HK-2 (cell line): ENCODE measurements around the gene TPRG1.

Experiments
- DNase-seq: peaks from one replicate; pipeline ENCODE4 v3.0.0-alpha.2; 2018; ENCODE audit not compliant: unreplicated experiment

TPRG1 gene, protein sequence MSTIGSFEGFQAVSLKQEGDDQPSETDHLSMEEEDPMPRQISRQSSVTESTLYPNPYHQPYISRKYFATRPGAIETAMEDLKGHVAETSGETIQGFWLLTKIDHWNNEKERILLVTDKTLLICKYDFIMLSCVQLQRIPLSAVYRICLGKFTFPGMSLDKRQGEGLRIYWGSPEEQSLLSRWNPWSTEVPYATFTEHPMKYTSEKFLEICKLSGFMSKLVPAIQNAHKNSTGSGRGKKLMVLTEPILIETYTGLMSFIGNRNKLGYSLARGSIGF

DNA sequence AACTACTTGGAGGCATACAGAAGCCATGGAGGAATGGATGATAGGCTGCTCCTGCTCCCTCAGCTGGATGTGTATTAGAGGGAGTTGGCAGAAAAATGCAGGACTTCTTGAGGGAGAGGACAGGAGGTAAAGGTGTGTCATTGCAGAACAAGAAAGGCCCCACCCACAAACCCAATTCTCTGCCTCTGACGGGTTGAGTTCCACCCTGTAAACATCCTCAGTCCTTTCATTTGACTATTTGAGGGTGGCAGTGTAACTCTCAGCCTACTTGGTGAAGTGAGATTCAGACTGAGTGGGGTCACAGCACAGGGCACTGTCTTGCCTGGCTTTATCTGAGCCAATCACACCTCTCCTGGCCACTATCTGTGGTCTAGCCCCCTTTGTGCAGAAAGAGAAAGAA is at the start of gene TPRG1:
TPRG1 (plus strand) TSS at position 265 of the 400 bp plus-strand sequence. CDS start 35,414 bp downstream, outside the sequence.
- no peak for DNase-seq

DNA sequence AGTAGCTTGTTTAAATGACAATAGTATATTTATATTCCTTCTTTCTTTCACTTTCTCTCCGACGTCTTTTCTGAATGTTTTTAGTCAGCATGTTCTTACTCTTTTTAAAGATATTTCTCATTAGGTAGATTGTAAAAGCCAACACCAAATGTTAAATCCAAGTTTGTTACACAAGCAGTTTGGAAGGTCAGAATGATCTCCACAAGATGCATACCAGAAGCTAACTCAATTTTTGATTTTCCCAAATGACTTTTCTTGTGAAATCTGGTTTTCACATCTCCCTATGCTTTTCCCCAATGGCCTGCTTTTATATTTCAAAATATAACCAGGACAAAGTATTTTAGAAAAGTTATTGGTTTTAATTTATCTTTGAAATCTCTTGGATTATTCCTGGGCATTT is 49.7 kb upstream of the TPRG1 start:
- no peak for DNase-seq

DNA sequence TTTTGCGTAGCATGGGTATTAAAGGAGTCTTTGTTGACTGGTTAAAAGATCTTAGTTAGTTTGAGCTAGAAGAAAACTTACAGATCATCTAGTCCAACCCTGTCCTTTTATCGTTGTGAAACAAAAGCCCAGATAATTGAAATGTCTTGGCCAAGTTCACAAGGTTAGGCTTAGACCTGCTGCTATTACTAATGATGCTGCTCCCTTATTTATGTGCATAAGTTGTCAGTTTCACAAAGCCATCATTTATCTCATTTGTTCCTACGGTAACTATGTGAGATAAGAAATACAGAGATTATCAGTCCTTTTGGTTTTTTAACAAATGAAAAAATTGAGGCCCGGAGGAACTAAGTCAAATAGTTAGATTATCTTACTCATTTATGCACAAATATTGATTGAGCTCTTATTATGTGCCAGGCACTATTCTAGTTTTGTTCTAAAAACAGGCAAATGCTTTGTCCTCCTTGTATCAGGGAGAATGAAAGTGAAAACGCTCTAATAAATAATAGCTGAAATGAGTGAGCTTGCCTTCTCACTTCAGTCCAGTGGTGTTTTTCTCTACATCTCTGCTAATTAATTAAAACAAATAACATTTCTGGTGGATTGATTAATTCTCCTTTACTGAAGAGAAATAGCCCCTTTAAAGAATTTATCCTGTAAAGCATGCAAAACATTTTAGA is 49.1 kb upstream of the TPRG1 start:
- DNase-seq, result no peak

- no peak for DNase-seq
Measured at GRCh38 chr3:189123595-189124387, 48.0 kb upstream of the TPRG1 start.

GRCh38 chr3:189132231-189132671 is 39.5 kb upstream of the TPRG1 start:
- DNase-seq, result peak; percentile 57

GRCh38 chr3:189132839-189133238 is 38.9 kb upstream of the TPRG1 start:
- no peak for DNase-seq

DNA sequence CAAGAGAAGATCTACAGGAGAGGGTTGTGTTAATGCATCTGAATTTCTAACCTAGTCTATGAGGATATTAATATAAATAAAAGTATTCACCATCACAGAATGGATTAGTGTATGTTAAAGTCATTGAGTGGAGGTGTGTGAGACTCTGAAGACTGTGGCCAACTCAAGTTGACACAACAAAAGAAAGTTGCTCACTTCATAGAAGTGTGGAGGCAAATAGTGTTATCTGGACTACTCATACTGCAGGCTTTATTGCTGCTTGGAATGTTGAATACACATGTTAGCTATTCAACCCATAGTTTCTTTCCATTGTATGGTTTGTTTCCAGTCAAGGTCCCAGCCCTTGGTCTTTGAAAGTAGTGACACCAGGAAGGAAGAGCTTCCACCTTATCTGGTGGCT is 38.0 kb upstream of the TPRG1 start:
- DNase-seq, result no peak

DNA sequence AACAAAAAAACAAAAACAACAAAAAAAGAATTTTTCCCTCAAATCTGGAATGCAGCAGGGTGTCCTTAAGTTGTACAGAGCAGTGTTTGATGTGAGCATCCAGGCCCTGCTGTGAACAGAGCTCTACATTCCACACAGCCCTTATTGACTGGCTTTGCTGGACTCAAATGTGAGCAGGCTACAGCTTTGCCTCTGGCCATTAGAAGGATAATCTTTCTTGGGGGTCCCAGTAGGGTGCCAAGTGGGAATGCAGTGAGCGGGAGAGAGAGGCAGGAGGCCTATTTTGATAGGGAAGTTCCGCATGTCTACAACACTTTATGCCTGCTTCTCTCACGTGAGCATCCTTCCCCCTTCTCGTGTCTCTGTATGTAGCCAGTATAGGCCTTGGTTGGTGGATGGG is 34.4 kb upstream of the TPRG1 start:
- no peak for DNase-seq

- DNase-seq, result no peak
Measured at GRCh38 chr3:189138901-189139610, 32.7 kb upstream of the TPRG1 start.

DNA sequence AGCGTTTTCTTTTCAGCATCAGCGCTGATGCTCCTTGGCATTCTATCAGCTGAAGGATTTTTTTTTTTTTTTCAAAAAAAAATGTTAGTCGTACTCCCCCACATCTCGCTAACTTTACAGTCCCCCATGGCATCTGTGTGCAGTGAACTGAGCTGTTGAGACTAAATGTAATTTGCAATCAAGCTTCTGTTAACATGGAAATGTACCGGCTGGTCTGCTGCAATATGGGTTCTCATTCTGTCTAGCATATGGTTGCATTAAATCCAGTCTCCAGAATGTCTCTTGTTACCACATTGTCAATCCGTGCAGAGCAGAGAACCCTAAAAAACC is 32.2 kb upstream of the TPRG1 start:
- no peak for DNase-seq

GRCh38 chr3:189142527-189142926 is 29.2 kb upstream of the TPRG1 start:
- no peak for DNase-seq

- DNase-seq, result no peak
Measured at GRCh38 chr3:189143321-189143720, 28.4 kb upstream of the TPRG1 start.

DNA sequence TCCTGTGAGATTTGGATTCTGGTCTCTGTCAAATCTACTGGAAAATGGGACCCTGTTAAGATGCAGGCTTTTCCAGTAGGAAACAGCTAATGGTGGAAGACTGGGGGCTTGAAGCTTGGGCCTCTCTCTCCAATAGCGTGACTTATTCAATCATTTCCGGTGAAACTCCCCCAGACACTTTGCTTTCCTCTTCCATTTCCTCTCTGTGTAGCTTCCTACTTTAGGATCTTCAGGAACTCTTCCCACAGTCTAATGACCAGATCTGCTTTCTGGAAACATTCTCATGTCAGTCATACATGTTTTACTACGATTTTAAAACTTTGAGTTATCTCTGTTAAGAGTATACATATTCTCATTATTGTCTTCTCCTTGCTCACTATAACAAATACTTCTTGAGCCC is 28.0 kb upstream of the TPRG1 start:
- no peak for DNase-seq

- no peak for DNase-seq
Measured at GRCh38 chr3:189144645-189145044, 27.1 kb upstream of the TPRG1 start.

- no peak for DNase-seq
Measured at GRCh38 chr3:189146848-189147247, 24.9 kb upstream of the TPRG1 start.

DNA sequence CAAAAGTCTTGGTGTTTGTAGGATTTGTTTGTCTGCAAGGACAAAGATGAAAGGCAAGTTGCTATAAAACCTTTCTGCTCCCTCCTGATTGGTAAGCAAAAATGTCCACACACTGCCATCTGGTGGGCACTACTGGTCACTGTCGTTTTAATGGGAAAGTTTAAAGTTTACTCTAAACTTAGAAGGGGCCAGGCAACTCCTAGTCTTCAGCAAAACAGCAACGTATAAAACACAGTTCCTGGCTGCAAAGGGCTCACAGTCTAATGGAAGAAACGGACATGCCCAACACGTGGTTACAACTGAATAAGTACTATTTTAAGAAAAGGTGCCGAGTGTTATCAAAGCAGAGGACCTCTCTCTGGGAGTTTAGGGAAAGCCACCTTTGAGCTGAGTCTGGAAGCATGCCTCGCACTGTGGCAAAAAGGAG is 23.7 kb upstream of the TPRG1 start:
- peak; percentile 55 for DNase-seq

GRCh38 chr3:189149203-189149602 is 22.6 kb upstream of the TPRG1 start:
- no peak for DNase-seq

DNA sequence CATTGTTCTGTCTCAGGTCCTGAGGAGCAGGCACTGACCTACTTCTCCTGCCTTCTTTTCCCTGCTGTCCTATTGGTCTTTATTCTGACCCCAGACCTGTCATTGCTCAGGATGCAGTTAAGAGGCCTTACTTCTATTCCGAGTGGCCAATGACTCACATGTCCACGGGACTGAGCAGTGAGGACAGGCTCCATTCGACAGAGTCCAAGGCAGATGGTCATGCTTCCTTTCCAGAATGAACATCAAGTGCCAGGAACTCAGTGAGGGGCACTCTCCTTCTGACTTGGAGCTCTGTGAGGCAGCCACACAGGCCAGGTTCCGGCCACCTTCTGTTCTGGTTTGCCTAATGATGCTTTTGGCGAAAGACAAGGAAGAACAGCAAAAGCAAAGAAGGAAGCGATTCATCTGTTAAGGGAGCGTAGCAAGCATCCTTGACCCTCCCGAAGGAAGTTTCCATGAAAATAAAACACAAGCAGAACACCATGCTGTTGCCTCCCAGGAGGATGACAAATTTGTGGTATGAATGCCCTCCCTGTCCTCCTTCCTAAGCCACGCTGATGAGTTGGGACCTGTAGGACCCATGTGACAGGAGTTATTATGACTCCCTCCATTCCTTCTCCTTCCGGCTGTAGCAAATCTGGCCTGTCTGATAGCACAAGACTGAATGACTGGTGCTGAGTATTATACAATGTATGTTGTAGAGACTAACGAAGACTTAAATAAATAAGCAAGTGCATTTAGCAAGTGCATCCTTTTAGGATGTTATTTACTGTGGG is 14.4 kb upstream of the TPRG1 start:
- no peak for DNase-seq

DNA sequence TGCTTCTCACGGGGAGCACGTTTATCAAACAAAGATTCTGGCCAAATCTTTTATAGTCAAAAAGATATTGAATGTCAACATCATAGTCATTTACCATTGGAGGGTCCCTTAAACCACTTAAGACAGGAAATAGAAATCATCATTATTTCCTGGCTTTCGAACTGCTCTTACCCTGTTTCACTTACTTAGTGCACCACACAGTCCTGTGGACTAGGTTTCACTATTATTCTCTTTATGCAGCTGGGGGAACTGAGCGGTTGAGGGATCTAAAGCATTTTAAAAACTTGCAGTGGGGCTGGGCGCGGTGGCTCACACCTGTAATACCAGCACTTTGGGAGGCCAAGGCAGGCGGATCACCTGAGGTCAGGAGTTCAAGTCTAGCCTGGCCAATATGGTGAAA is 13.7 kb upstream of the TPRG1 start:
- no peak for DNase-seq

GRCh38 chr3:189160519-189161309 is 11.1 kb upstream of the TPRG1 start:
- DNase-seq, result no peak
